MM.1S (cell line): Measurements from ENCODE around the gene CCP110.

ENCODE experiments used
- DNase-seq: peaks from one replicate; pipeline ENCODE4 v3.0.0-alpha.2; 2015
- H2AFZ ChIP-seq: fragments of 300-600 bp; sonication (generic); 2 replicates; pipeline ENCODE4 v1.6.0; 2016; ENCODE audit warnings: antibody characterized with exemption, low read length
- H3F3A ChIP-seq: fragments of 300-600 bp; sonication (generic); 2 replicates; pipeline ENCODE4 v1.6.1; 2016; ENCODE audit warnings: mild to moderate bottlenecking, antibody characterized with exemption, low read length, moderate library complexity, mixed read lengths; ENCODE audit not compliant: insufficient read depth
- H3K27ac ChIP-seq: fragments of 300-600 bp; sonication (generic); 2 replicates; pipeline ENCODE4 v1.5.1; 2016; ENCODE audit warnings: mild to moderate bottlenecking, low read length
- H3K27me3 ChIP-seq: fragments of 300-600 bp; sonication (generic); replicated peaks from 2 replicates; pipeline ENCODE4 v1.6.0; 2016; ENCODE audit warnings: low read length; ENCODE audit not compliant: insufficient read depth
- H3K36me3 ChIP-seq: fragments of 300-600 bp; sonication (generic); replicated peaks from 2 replicates; pipeline ENCODE4 v1.6.1; 2016; ENCODE audit warnings: mild to moderate bottlenecking, low read length, mixed read lengths; ENCODE audit not compliant: insufficient read depth
- H3K4me1 ChIP-seq: fragments of 300-600 bp; sonication (generic); 2 replicates; pipeline ENCODE4 v1.6.1; 2016; ENCODE audit warnings: low read length, mixed read lengths
- H3K4me2 ChIP-seq: fragments of 300-600 bp; sonication (generic); 2 replicates; pipeline ENCODE4 v1.6.0; 2016; ENCODE audit warnings: low read depth, low read length
- H3K4me3 ChIP-seq: fragments of 300-600 bp; sonication (generic); 2 replicates; pipeline ENCODE4 v1.5.1; 2016; ENCODE audit warnings: low read length, mixed read lengths
- H3K79me2 ChIP-seq: fragments of 300-600 bp; sonication (generic); 2 replicates; pipeline ENCODE4 v1.6.1; 2016; ENCODE audit warnings: mixed run types, low read length, mixed read lengths
- H3K9ac ChIP-seq: fragments of 300-600 bp; sonication (generic); 2 replicates; pipeline ENCODE4 v1.6.1; 2016; ENCODE audit warnings: low read length, mixed read lengths
- H3K9me2 ChIP-seq: fragments of 300-600 bp; sonication (generic); replicated peaks from 2 replicates; pipeline ENCODE4 v1.6.1; 2016; ENCODE audit warnings: mild to moderate bottlenecking, low read length, mixed read lengths; ENCODE audit not compliant: insufficient read depth
- H3K9me3 ChIP-seq: fragments of 300-600 bp; sonication (generic); replicated peaks from 2 replicates; pipeline ENCODE4 v1.6.1; 2016; ENCODE audit warnings: mild to moderate bottlenecking, low read length, mixed read lengths; ENCODE audit not compliant: insufficient read depth
- H4K20me1 ChIP-seq: fragments of 300-600 bp; sonication (generic); 2 replicates; pipeline ENCODE4 v1.6.1; 2016; ENCODE audit warnings: mild to moderate bottlenecking, low read length, moderate library complexity, mixed read lengths; ENCODE audit not compliant: insufficient read depth
- EZH2 ChIP-seq: fragments of 300-600 bp; sonication (generic); optimal IDR thresholded peaks from 2 replicates; pipeline ENCODE3; 2017; ENCODE audit warnings: low read depth, mild to moderate bottlenecking, antibody characterized with exemption, low read length, mixed read lengths
- EZH2phosphoT487 ChIP-seq: fragments of 300-600 bp; sonication (generic); IDR thresholded peaks from 2 replicates; pipeline ENCODE4 v1.6.1; 2018; ENCODE audit warnings: antibody characterized with exemption, low read length
- TF ChIP-seq, protein P1 (sequence below): fragments of 300-600 bp; sonication (generic); IDR thresholded peaks from 2 replicates; pipeline ENCODE4 v1.5.1; 2016; ENCODE audit warnings: antibody characterized with exemption, low read length, mixed read lengths

The CCP110 gene

DNA sequence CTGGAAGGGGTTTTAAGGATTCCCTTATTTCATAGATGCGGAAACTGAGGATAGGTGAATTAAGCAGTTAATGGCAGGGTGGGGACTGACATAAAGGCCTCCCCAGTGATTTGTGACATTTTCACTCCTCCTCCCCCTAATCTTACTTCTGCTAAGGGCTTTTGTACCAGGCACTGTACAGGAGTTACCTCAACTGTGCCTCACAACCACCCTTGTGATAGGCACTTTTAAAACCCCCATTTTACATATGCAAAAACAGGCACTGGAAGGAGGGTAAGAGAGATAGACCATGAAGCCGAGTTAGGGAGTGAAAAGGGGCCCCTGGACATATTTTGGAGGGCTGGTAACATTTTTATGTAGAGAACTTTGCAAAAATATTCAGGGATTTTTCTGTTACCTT, 982 bp upstream of the CCP110 start:
- peak overlapping the region; percentile 42 for H2AFZ ChIP-seq
- H3K4me1 ChIP-seq = peaks cover 24% of the 10 kb centered on the region
- H3K4me3 ChIP-seq = no peak overlapping the region
- H3K9me3 ChIP-seq = no peaks in the 10 kb centered on the region
- peaks cover 68% of the 10 kb centered on the region for H3K79me2 ChIP-seq
- no peaks in the 10 kb centered on the region for H3K36me3 ChIP-seq
- H3K9me2 ChIP-seq = no peaks in the 10 kb centered on the region
- H3K9ac ChIP-seq = no peak overlapping the region
- peaks cover 21% of the 10 kb centered on the region for H3F3A ChIP-seq
- no peak for DNase-seq
- peak overlapping the region; percentile 52; the same call in 1 of the 2 replicates for H3K4me2 ChIP-seq
- no peak for TF ChIP-seq EZH2
- TF ChIP-seq EZH2phosphoT487 = no peak
- TF ChIP-seq, protein P1, sequence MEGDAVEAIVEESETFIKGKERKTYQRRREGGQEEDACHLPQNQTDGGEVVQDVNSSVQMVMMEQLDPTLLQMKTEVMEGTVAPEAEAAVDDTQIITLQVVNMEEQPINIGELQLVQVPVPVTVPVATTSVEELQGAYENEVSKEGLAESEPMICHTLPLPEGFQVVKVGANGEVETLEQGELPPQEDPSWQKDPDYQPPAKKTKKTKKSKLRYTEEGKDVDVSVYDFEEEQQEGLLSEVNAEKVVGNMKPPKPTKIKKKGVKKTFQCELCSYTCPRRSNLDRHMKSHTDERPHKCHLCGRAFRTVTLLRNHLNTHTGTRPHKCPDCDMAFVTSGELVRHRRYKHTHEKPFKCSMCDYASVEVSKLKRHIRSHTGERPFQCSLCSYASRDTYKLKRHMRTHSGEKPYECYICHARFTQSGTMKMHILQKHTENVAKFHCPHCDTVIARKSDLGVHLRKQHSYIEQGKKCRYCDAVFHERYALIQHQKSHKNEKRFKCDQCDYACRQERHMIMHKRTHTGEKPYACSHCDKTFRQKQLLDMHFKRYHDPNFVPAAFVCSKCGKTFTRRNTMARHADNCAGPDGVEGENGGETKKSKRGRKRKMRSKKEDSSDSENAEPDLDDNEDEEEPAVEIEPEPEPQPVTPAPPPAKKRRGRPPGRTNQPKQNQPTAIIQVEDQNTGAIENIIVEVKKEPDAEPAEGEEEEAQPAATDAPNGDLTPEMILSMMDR = no peak
- no peaks in the 10 kb centered on the region for H4K20me1 ChIP-seq
- no peaks in the 10 kb centered on the region for H3K27me3 ChIP-seq
- no peak overlapping the region for H3K27ac ChIP-seq

DNA sequence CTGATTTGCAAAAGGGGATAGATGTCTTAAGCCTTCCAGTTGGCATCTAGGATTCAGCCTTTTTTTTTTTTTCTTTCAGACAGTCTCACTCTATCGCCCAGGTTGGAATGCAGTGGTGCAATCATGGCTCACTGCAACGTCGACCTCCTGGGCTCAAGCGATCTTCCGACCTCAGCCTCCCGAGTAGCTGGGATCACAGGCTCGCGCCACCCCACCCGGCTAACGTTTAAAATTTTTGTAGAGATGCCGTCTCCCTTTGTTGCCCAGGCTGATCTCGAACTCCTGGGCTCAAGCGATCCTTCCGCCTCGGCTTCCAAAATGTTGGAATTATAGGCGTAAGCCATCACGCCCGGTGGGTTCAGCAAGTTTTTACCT, 571 bp upstream of the CCP110 start:
- H3K4me3 ChIP-seq = 0 out of 2 replicates have a peak overlapping the region, but pooled peaks have one; percentile 85
- H3K9ac ChIP-seq = no peak overlapping the region
- H2AFZ ChIP-seq = peak overlapping the region; percentile 71
- peaks cover 24% of the 10 kb centered on the region for H3K4me1 ChIP-seq
- 0 out of 2 replicates have a peak, but pooled peaks cover 2% of the 10 kb centered on the region for H3K36me3 ChIP-seq
- DNase-seq = no peak
- no peaks in the 10 kb centered on the region for H3K9me3 ChIP-seq
- H3K4me2 ChIP-seq = peak overlapping the region; percentile 37; the same call in 1 of the 2 replicates
- no peaks in the 10 kb centered on the region for H3K9me2 ChIP-seq
- H4K20me1 ChIP-seq = no peaks in the 10 kb centered on the region
- H3K27me3 ChIP-seq = no peaks in the 10 kb centered on the region
- no peak overlapping the region for H3K27ac ChIP-seq
- TF ChIP-seq EZH2 = no peak
- TF ChIP-seq EZH2phosphoT487 = no peak
- TF ChIP-seq, protein P1 = no peak
- H3K79me2 ChIP-seq = peaks cover 67% of the 10 kb centered on the region
- peaks cover 21% of the 10 kb centered on the region for H3F3A ChIP-seq

DNA sequence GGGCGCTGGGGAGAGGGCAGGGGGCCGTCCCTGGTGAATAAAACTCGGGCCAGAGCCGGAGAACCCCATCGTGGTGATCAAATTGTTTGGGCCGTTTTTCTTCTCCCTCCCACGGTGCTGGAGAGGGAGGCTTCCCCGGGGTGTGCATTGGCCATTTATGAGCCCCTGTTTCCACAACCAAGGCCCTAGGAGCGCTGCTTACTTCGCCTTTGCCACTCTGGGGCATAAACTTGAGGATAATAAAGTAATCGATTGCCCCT, 544 bp downstream of the CCP110 start:
- H4K20me1 ChIP-seq = no peaks in the 10 kb centered on the region
- H3K4me2 ChIP-seq = peak overlapping the region; percentile 93
- H3K4me3 ChIP-seq = peak overlapping the region; percentile 85
- H3K9ac ChIP-seq = peak overlapping the region; percentile 78
- no peaks in the 10 kb centered on the region for H3K9me2 ChIP-seq
- TF ChIP-seq, protein P1 = no peak
- TF ChIP-seq EZH2 (no peak), EZH2phosphoT487 (no peak)
- peaks cover 21% of the 10 kb centered on the region for H3F3A ChIP-seq
- no peaks in the 10 kb centered on the region for H3K27me3 ChIP-seq
- H3K4me1 ChIP-seq = peaks cover 24% of the 10 kb centered on the region
- H3K9me3 ChIP-seq = no peaks in the 10 kb centered on the region
- H2AFZ ChIP-seq = peak overlapping the region; percentile 90
- H3K79me2 ChIP-seq = peaks cover 57% of the 10 kb centered on the region
- H3K27ac ChIP-seq = peak overlapping the region; percentile 33; the same call in 1 of the 2 replicates
- DNase-seq = no peak
- H3K36me3 ChIP-seq = 0 out of 2 replicates have a peak, but pooled peaks cover 2% of the 10 kb centered on the region
